A549 (cell line): Measurements from ENCODE around the gene KCNK6. TPM values are rescaled to one million over a fixed set of nuclear protein-coding genes. Genes with fewer than 3 reads are reported as not detected.

Experiments used
- ATAC-seq, 2 experiments: fragments of 200-7000 bp in 1 of 2; fragments of >200 bp in 1 of 2; cut with Nextera tagmentation in 1 of 2; cut with Tn5 transposase in 1 of 2; 3 replicates each; pipeline versions ENCODE4 v1.8.0 to v1.9.1; 2018 to 2020; ENCODE audit warnings: mild to moderate bottlenecking in 1 of 2, moderate library complexity in 1 of 2
- CTCF ChIA-PET: fragments of 300-600 bp; sonication (Branson Sonifier 250); formaldehyde crosslinking; extraction: SDS; loops from one replicate; lab custom pipeline; 2021; ENCODE audit warnings: antibody characterized with exemption, inconsistent platforms; lab: Yijun Ruan, JAX
- POLR2A ChIA-PET: fragments of 350-600 bp; formaldehyde crosslinking; extraction: SDS; loops from one replicate; lab custom pipeline; 2021; ENCODE audit warnings: antibody characterized with exemption, inconsistent platforms; lab: Yijun Ruan, JAX
- DNase-seq, 2 experiments: peaks; one replicate each; pipeline versions ENCODE4 v3.0.0 to v3.0.0-alpha.2; 2011 to 2016; ENCODE audit warnings: low read depth in 1 of 2, low spot score in 1 of 2
- FAIRE-seq: peaks from 2 replicates; lab custom pipeline; 2011; peaks lifted over from hg19 to GRCh38; lab: Jason Lieb, UNC
- H3K27ac ChIP-seq, 2 experiments: fragments of >200 bp; sonication (Bioruptor Twin); formaldehyde crosslinking; 3 replicates each; pipeline ENCODE4 v1.5.1; 2016 to 2017
- H3K4me1 ChIP-seq: fragments of >200 bp; sonication (Bioruptor Twin); formaldehyde crosslinking; 3 replicates; pipeline ENCODE4 v1.6.1; 2016
- H3K4me2 ChIP-seq: fragments of >200 bp; sonication (Bioruptor Twin); formaldehyde crosslinking; 3 replicates; pipeline ENCODE4 v1.6.1; 2016
- H3K4me3 ChIP-seq: fragments of >200 bp; sonication (Bioruptor Twin); formaldehyde crosslinking; 3 replicates; pipeline ENCODE4 v1.5.1; 2016
- H3K9me3 ChIP-seq: fragments of >200 bp; sonication (Bioruptor Twin); formaldehyde crosslinking; 3 replicates; pipeline ENCODE4 v1.6.1; 2016
- CBX2 ChIP-seq: fragments of 200-600 bp; sonication (generic); IDR thresholded peaks from 2 replicates; pipeline ENCODE4 v1.6.1; 2016; ENCODE audit warnings: low read depth, mild to moderate bottlenecking, borderline replicate concordance
- CBX8 ChIP-seq: fragments of 200-600 bp; sonication (generic); IDR thresholded peaks from 2 replicates; pipeline ENCODE4 v1.6.1; 2016
- CEBPB ChIP-seq, 2 experiments: fragments of >200 bp in 1 of 2; sonication (Bioruptor Twin) in 1 of 2; formaldehyde crosslinking in 1 of 2; IDR thresholded peaks; 2 replicates each; pipeline ENCODE4 v1.6.1; 2012 to 2016
- EP300 ChIP-seq, 2 experiments: fragments of >200 bp; sonication (Bioruptor Twin); formaldehyde crosslinking; IDR thresholded peaks; 2 replicates in 1 of 2; 3 replicates in 1 of 2; pipeline ENCODE4 v1.6.1; 2016 to 2017
- ESRRA ChIP-seq: fragments of 150-350 bp; IDR thresholded peaks from 2 replicates; pipeline ENCODE4 v1.6.1; 2014; ENCODE audit warnings: mild to moderate bottlenecking, low read length, borderline replicate concordance
- FOSB ChIP-seq: fragments of 250-450 bp; sonication (Bioruptor Pico); IDR thresholded peaks from 2 replicates; pipeline ENCODE4 v1.5.0; 2020; ENCODE audit warnings: mild to moderate bottlenecking, moderate library complexity
- FOSL2 ChIP-seq, 2 experiments: fragments of 450-650 bp in 1 of 2; fragments of >200 bp in 1 of 2; sonication (Bioruptor Twin) in 1 of 2; formaldehyde crosslinking; IDR thresholded peaks; 2 replicates each; pipeline versions ENCODE4 v1.5.0 to v1.6.1; 2016 to 2020; ENCODE audit warnings: mild to moderate bottlenecking in 1 of 2, moderate library complexity in 1 of 2
- HDAC2 ChIP-seq: fragments of 200-600 bp; sonication (generic); IDR thresholded peaks from 2 replicates; pipeline ENCODE4 v1.6.1; 2016
- HEYL ChIP-seq: fragments of 250-450 bp; sonication (Bioruptor Pico); IDR thresholded peaks from 2 replicates; pipeline ENCODE4 v1.8.0; 2021; ENCODE audit warnings: mild to moderate bottlenecking, moderate library complexity
- HOXA7 ChIP-seq: fragments of 250-450 bp; sonication (Bioruptor Pico); IDR thresholded peaks from 2 replicates; pipeline ENCODE4 v1.5.0; 2020; ENCODE audit warnings: mild to moderate bottlenecking, moderate library complexity
- HOXB13 ChIP-seq: fragments of 250-450 bp; sonication (Bioruptor Pico); IDR thresholded peaks from 2 replicates; pipeline ENCODE4 v1.5.0; 2020; ENCODE audit warnings: low read depth, mild to moderate bottlenecking, moderate library complexity
- HOXB5 ChIP-seq: fragments of 250-450 bp; sonication (Bioruptor Pico); IDR thresholded peaks from 2 replicates; pipeline ENCODE4 v1.5.0; 2020; ENCODE audit warnings: mild to moderate bottlenecking, moderate library complexity
- JUN ChIP-seq, 2 experiments: fragments of >200 bp; sonication (Bioruptor Twin); formaldehyde crosslinking; IDR thresholded peaks; 2 replicates in 1 of 2; 3 replicates in 1 of 2; pipeline ENCODE4 v1.6.1; 2016 to 2017
- KDM1A ChIP-seq: fragments of 200-600 bp; sonication (generic); IDR thresholded peaks from 2 replicates; pipeline ENCODE4 v1.6.1; 2016; ENCODE audit warnings: low read depth, mild to moderate bottlenecking
- MAFK ChIP-seq: fragments of 450-650 bp; IDR thresholded peaks from 2 replicates; pipeline ENCODE4 v1.6.1; 2014; ENCODE audit not compliant: partially characterized antibody
- MAZ ChIP-seq: fragments of 150-350 bp; IDR thresholded peaks from 2 replicates; pipeline ENCODE4 v1.6.1; 2014; ENCODE audit warnings: antibody characterized with exemption, low read depth, low read length, borderline replicate concordance
- MYC ChIP-seq: IDR thresholded peaks from 2 replicates; pipeline ENCODE4 v1.6.1; 2012; ENCODE audit warnings: mild to moderate bottlenecking, inconsistent platforms, low read length, improper control_type of control experiment, borderline replicate concordance
- NR3C1 ChIP-seq: fragments of >200 bp; sonication (Bioruptor Twin); formaldehyde crosslinking; IDR thresholded peaks from 3 replicates; pipeline ENCODE4 v1.6.1; 2017
- PHF8 ChIP-seq: fragments of 200-600 bp; sonication (generic); IDR thresholded peaks from 2 replicates; pipeline ENCODE4 v1.6.1; 2016; ENCODE audit warnings: low read depth, mild to moderate bottlenecking, antibody characterized with exemption, moderate library complexity, borderline replicate concordance
- RNF2 ChIP-seq: fragments of 200-600 bp; sonication (generic); IDR thresholded peaks from 2 replicates; pipeline ENCODE4 v1.6.1; 2016; ENCODE audit warnings: low read depth, mild to moderate bottlenecking, antibody characterized with exemption, moderate library complexity, borderline replicate concordance
- SMC3 ChIP-seq: fragments of >200 bp; sonication (Bioruptor Twin); formaldehyde crosslinking; IDR thresholded peaks from 3 replicates; pipeline ENCODE4 v1.6.1; 2018; ENCODE audit warnings: inconsistent platforms
- TFCP2L1 ChIP-seq: fragments of 250-450 bp; sonication (Bioruptor Pico); IDR thresholded peaks from 2 replicates; pipeline ENCODE4 v1.5.0; 2021; ENCODE audit warnings: mild to moderate bottlenecking
- ZC3H11A ChIP-seq: fragments of 450-650 bp; IDR thresholded peaks from 2 replicates; pipeline ENCODE4 v1.6.1; 2014; ENCODE audit warnings: antibody characterized with exemption, mild to moderate bottlenecking
- WGBS: methylation state at CpG from one replicate; pipeline ENCODE4 v1.1.6; 2017; ENCODE audit errors: missing lambda C conversion rate; 5-methylcytosine and 5-hydroxymethylcytosine counted together
- polyA plus RNA-seq, 4 experiments: library from polyadenylated mRNA; depleted of rRNA in 3 of 4; stranded (reverse); fragments of >200 nt; fragmentation: RNase III in 1 of 4; extraction: RNeasy Plus Mini Kit Qiagen cat#74134 plus additional on column Dnase treatment in 1 of 4; gene quantifications; 2 replicates in 3 of 4; 3 replicates in 1 of 4; pipeline ENCODE4 v1.2.3, GENCODE V29; 2011 to 2017
- TF ChIP-seq, protein P1 (sequence below): IDR thresholded peaks from 2 replicates; pipeline ENCODE4 v1.6.1; 2012
- TF ChIP-seq, protein P2 (sequence below): IDR thresholded peaks from 2 replicates; pipeline ENCODE4 v1.6.1; 2012
- TF ChIP-seq, protein P3 (sequence below): fragments of 250-450 bp; sonication (Bioruptor Pico); IDR thresholded peaks from 2 replicates; pipeline ENCODE4 v1.5.0; 2020; ENCODE audit warnings: low read depth, mild to moderate bottlenecking, moderate library complexity
- TF ChIP-seq, protein P4 (sequence below): fragments of >200 bp; sonication (Bioruptor Twin); formaldehyde crosslinking; IDR thresholded peaks from 2 replicates; pipeline ENCODE4 v1.6.1; 2016
- TF ChIP-seq, protein P5 (sequence below): fragments of 250-450 bp; sonication (Bioruptor Pico); IDR thresholded peaks from 2 replicates; pipeline ENCODE4 v1.5.0; 2021; ENCODE audit warnings: mild to moderate bottlenecking, moderate library complexity, borderline replicate concordance

KCNK6 gene
- polyA plus RNA-seq, 2 of the 4 experiments (the other 2 are of a cell fraction) = 2.4 to 2.8 TPM

DNA sequence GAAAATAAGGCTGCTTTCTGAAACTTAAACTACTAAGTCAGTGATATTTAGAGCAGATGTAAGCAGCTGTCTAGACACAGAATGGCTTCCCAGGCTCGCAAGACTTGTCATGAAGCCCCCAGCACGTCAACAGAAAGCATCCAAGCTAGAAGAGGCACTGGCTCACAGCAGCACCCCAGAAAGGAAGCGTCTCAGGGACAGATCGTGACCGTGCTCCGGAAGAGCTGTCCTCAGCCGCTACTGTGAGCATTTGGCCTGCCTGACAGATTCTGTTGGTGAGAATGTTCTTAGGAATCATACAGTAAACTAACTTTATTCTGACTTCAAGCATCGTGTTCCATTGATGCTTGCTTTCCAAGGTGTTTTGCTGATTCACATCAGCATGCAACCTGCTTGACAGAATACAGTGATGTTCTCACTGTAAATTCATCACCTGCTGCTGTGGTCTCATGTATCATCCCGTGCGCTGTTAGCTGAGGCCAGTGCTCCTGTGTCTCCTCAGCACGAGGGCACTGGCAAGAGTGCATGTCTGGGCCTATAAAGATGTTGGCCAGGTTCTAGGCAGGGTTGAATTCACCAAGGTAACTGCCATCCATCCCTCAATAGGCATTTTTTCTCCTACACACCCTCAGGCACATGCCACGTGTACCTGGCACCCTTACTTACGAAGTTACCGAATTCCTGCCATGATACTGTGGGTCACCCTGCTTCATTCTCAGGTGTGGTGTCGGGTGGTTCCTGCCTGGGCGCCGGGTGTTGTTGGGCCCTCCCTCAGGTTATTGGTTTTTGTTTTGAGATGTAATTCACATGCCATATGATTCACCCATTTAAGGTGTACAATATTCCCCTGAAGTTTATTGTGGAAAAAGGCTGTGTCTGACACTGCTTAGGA is 39.4 kb upstream of the KCNK6 start:
- no peak overlapping the region for H3K4me2 ChIP-seq
- ATAC-seq (no peak), DNase-seq (no peak), FAIRE-seq (no peak)
- 90% methylated on average over 17 of the region's 17 CpGs for WGBS
- H3K9me3 ChIP-seq = no peaks in the 10 kb centered on the region
- H3K4me1 ChIP-seq = peaks cover 15% of the 10 kb centered on the region
- ChIA-PET CTCF (interaction anchor here (0.8 to 18.2 kb wide), 12 partner anchors 4 to 378 kb away, joined by 3 to 259 read pairs (median 6); partner anchors contain the start of genes KCNK6, PPP1R14A and SPINT2), POLR2A (no interaction called here)
- TF ChIP-seq, protein P1, sequence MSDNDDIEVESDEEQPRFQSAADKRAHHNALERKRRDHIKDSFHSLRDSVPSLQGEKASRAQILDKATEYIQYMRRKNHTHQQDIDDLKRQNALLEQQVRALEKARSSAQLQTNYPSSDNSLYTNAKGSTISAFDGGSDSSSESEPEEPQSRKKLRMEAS = no peak
- TF ChIP-seq ESRRA (no peak), CEBPB (IDR thresholded peaks at IDR 0.05) (no peak), FOSB (CRISPR knock-in tag) (no peak), SMC3 (no peak), TFCP2L1 (CRISPR knock-in tag) (no peak), EP300 (IDR thresholded peaks at IDR 0.05) (no peak), HDAC2 (no peak), MYC (no peak)
- TF ChIP-seq, protein P2, sequence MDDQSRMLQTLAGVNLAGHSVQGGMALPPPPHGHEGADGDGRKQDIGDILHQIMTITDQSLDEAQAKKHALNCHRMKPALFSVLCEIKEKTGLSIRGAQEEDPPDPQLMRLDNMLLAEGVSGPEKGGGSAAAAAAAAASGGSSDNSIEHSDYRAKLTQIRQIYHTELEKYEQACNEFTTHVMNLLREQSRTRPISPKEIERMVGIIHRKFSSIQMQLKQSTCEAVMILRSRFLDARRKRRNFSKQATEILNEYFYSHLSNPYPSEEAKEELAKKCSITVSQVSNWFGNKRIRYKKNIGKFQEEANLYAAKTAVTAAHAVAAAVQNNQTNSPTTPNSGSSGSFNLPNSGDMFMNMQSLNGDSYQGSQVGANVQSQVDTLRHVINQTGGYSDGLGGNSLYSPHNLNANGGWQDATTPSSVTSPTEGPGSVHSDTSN = no peak
- TF ChIP-seq, protein P3, sequence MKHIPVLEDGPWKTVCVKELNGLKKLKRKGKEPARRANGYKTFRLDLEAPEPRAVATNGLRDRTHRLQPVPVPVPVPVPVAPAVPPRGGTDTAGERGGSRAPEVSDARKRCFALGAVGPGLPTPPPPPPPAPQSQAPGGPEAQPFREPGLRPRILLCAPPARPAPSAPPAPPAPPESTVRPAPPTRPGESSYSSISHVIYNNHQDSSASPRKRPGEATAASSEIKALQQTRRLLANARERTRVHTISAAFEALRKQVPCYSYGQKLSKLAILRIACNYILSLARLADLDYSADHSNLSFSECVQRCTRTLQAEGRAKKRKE = no peak
- no peak overlapping the region for H3K27ac ChIP-seq
- no peak overlapping the region for H3K4me3 ChIP-seq

DNA sequence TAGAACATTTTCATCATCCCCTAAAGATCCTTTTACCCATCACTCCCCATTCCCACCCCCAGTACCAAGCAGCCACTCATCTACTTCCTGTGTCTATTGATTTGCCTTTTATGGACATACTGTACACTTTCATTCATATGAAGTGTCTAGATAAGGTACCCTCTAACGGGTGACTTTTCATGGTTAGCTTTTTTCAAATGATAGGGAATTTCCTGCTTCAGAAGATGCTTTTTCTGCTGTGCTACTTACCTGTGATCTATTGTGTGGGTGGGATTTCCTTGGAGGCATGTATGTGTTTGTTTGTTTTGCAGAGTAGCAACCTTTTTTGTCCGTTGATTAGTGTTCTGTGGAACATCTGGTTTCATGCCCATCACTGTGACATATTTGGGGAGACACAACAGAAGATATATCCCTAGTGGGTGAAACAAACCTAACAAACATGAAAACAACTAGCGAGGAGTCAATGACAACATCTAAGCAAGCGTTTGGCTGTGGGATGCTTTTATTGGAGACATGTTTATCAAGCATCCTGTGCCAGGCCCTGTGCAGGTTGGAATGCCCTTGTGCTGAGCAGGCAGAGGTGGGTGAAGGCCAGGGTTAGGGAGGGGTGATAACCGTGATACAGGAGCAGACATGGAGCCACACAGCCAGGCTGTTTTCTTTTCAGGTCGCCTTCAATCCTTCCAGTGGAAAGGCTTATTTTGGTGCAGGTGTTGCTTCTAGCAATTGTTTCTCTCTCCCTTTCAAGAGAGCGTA is 37.7 kb upstream of the KCNK6 start:
- H3K4me3 ChIP-seq = no peak overlapping the region
- 83% methylated on average over 7 of the region's 7 CpGs for WGBS
- no peak for ATAC-seq
- H3K9me3 ChIP-seq = no peaks in the 10 kb centered on the region
- TF ChIP-seq, protein P4, sequence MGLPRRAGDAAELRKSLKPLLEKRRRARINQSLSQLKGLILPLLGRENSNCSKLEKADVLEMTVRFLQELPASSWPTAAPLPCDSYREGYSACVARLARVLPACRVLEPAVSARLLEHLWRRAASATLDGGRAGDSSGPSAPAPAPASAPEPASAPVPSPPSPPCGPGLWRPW = no peak
- TF ChIP-seq HOXA7 (CRISPR knock-in tag) = no peak
- TF ChIP-seq PHF8 = no peak
- TF ChIP-seq ZC3H11A = no peak
- no peak for TF ChIP-seq CBX8
- no peak for TF ChIP-seq FOSB (CRISPR knock-in tag)
- TF ChIP-seq KDM1A = no peak
- no peak for TF ChIP-seq NR3C1
- TF ChIP-seq HOXB13 (CRISPR knock-in tag) = no peak
- TF ChIP-seq JUN (IDR thresholded peaks at IDR 0.05) = no peak
- TF ChIP-seq, protein P5, sequence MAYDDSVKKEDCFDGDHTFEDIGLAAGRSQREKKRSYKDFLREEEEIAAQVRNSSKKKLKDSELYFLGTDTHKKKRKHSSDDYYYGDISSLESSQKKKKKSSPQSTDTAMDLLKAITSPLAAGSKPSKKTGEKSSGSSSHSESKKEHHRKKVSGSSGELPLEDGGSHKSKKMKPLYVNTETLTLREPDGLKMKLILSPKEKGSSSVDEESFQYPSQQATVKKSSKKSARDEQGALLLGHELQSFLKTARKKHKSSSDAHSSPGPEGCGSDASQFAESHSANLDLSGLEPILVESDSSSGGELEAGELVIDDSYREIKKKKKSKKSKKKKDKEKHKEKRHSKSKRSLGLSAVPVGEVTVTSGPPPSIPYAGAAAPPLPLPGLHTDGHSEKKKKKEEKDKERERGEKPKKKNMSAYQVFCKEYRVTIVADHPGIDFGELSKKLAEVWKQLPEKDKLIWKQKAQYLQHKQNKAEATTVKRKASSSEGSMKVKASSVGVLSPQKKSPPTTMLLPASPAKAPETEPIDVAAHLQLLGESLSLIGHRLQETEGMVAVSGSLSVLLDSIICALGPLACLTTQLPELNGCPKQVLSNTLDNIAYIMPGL = no peak
- TF ChIP-seq MAZ = no peak
- TF ChIP-seq HOXB5 (CRISPR knock-in tag) = no peak
- no peak for TF ChIP-seq RNF2
- no peak for TF ChIP-seq FOSL2 (IDR thresholded peaks at IDR 0.05)
- no peak for TF ChIP-seq FOSL2 (CRISPR knock-in tag; IDR thresholded peaks at IDR 0.05)
- TF ChIP-seq HEYL (CRISPR knock-in tag) = no peak
- TF ChIP-seq, protein P3 = no peak
- no peak for TF ChIP-seq CBX2
- TF ChIP-seq MAFK = no peak
- TF ChIP-seq TFCP2L1 (CRISPR knock-in tag) = no peak
- peak; percentile 97 for FAIRE-seq
- no peak overlapping the region for H3K27ac ChIP-seq
- H3K4me2 ChIP-seq = no peak overlapping the region
- CTCF ChIA-PET = interaction anchor here (0.6 to 17.0 kb wide), 14 partner anchors 9 to 346 kb away, joined by 3 to 259 read pairs (median 4); partner anchors contain the start of genes PPP1R14A and SPINT2
- peaks cover 22% of the 10 kb centered on the region for H3K4me1 ChIP-seq
- POLR2A ChIA-PET = interaction anchor here (0.8 kb wide), 1 partner anchor 350 kb away, joined by 3 read pairs; no protein-coding TSS in a partner anchor
- no peak for DNase-seq
